DND-41 (cell line): ENCODE data around the gene SLC24A4.

Experiments used
- EZH2 ChIP-seq: IDR thresholded peaks from 3 replicates; pipeline ENCODE4 v1.6.1; 2012; ENCODE audit warnings: borderline replicate concordance, low read depth, mild to moderate bottlenecking, moderate library complexity, low read length, inconsistent platforms; ENCODE audit not compliant: severe bottlenecking
- TF ChIP-seq, protein P1 (sequence below): IDR thresholded peaks from 2 replicates; pipeline ENCODE4 v1.5.1; 2012; ENCODE audit warnings: borderline replicate concordance, low read length, moderate library complexity, mild to moderate bottlenecking; ENCODE audit not compliant: poor library complexity, severe bottlenecking; ENCODE audit errors: extremely low read depth

DNA sequence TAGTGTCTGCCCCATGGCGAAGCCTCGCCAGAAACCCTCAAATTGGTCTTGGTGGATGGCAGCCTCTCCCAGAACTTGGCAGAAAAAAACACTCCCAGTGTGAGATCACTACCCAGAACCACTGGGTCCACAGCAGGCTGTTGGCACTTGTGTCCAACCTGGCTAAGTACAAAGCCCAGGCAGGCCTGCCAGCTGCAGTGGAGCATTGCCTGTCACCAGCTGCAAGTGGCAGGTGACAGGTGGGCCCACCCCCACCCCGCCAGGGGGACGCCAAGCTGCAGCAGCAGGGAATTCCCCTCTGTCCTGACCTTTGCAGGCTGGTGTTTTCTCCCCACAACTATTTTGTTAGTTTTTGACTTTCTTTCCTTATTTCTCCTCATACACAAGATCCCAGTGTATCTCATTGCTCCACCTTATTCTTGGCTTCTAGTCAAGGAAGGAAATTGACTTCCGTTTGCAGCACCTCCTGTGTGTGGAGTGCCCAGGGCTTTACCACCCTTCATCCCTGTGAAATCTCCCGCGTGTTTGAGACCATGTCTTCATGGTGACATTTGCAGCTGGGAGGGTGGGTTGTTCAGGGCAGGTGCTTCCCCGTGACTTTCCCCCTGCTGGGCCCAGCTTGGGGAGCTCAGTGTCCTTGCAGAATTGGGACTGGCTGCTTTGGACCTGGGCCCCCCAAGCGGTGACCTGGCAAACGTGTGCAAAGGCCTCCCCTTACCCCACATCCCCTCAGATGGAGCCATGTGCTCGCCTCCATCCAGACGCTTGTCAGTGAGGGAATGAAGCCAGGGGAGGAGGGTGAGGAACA lies 116.8 kb downstream of the SLC24A4 start:
- TF ChIP-seq, protein P1, sequence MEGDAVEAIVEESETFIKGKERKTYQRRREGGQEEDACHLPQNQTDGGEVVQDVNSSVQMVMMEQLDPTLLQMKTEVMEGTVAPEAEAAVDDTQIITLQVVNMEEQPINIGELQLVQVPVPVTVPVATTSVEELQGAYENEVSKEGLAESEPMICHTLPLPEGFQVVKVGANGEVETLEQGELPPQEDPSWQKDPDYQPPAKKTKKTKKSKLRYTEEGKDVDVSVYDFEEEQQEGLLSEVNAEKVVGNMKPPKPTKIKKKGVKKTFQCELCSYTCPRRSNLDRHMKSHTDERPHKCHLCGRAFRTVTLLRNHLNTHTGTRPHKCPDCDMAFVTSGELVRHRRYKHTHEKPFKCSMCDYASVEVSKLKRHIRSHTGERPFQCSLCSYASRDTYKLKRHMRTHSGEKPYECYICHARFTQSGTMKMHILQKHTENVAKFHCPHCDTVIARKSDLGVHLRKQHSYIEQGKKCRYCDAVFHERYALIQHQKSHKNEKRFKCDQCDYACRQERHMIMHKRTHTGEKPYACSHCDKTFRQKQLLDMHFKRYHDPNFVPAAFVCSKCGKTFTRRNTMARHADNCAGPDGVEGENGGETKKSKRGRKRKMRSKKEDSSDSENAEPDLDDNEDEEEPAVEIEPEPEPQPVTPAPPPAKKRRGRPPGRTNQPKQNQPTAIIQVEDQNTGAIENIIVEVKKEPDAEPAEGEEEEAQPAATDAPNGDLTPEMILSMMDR: no peak
- no peak for TF ChIP-seq EZH2
